HEK293 (cell line): ENCODE data around the gene TTLL9.

Experiments used
- CTCF ChIA-PET: fragments of 350-600 bp; formaldehyde crosslinking; extraction: SDS; loops from one replicate; lab custom pipeline; 2021; ENCODE audit warnings: antibody characterized with exemption; lab: Yijun Ruan, JAX
- POLR2A ChIA-PET: fragments of 300-600 bp; formaldehyde crosslinking; extraction: SDS; loops from one replicate; lab custom pipeline; 2020; ENCODE audit warnings: antibody characterized with exemption, inconsistent platforms; lab: Yijun Ruan, JAX
- H3K27ac ChIP-seq: fragments of 200-500 bp; sonication (Bioruptor generic); 2 replicates; pipeline ENCODE4 v1.5.1; 2014; ENCODE audit warnings: low read depth, low read length, control low read depth, inconsistent platforms; ENCODE audit errors: extremely low read depth
- H3K36me3 ChIP-seq, 2 experiments: fragments of 200-500 bp in 1 of 2; sonication (Bioruptor generic) in 1 of 2; 1 replicate in 1 of 2; 2 replicates in 1 of 2; pipeline ENCODE4 v1.5.1; 2014 to 2017; ENCODE audit warnings: inconsistent platforms in 2 of 2, low read length in 2 of 2; ENCODE audit not compliant: control insufficient read depth in 2 of 2, insufficient read depth in 1 of 2
- H3K4me1 ChIP-seq: fragments of 200-500 bp; sonication (Bioruptor generic); 2 replicates; pipeline ENCODE4 v1.5.1; 2014; ENCODE audit warnings: mild to moderate bottlenecking, low read length, inconsistent platforms; ENCODE audit not compliant: control insufficient read depth, insufficient read depth
- H3K4me3 ChIP-seq: 2 replicates; pipeline ENCODE4 v1.5.1; 2011; ENCODE audit warnings: low read depth, mild to moderate bottlenecking, control low read depth, low read length, moderate library complexity
- H3K9me3 ChIP-seq: fragments of 200-500 bp; sonication (Bioruptor generic); 2 replicates; pipeline ENCODE4 v1.5.1; 2014; ENCODE audit warnings: low read depth, low read length, inconsistent platforms; ENCODE audit not compliant: control insufficient read depth, insufficient read depth
- GLI2 ChIP-seq: fragments of 450-650 bp; formaldehyde crosslinking; IDR thresholded peaks from 2 replicates; pipeline ENCODE4; 2017; ENCODE audit warnings: missing biosample characterization, missing genetic modification characterization, low read depth, borderline replicate concordance
- KLF7 ChIP-seq: fragments of 450-650 bp; formaldehyde crosslinking; IDR thresholded peaks from 2 replicates; pipeline ENCODE4 v1.5.1; 2016; ENCODE audit warnings: missing biosample characterization, missing genetic modification characterization, borderline replicate concordance
- PBX3 ChIP-seq: sonication (generic); formaldehyde crosslinking; IDR thresholded peaks from 2 replicates; pipeline ENCODE4 v1.8.1; 2022; ENCODE audit warnings: mild to moderate bottlenecking, moderate library complexity, missing genetic modification reagents
- REST ChIP-seq: fragments of 450-650 bp; formaldehyde crosslinking; IDR thresholded peaks from 2 replicates; pipeline ENCODE4 v1.5.1; 2016; ENCODE audit warnings: missing biosample characterization, missing genetic modification characterization
- SP3 ChIP-seq: fragments of 450-650 bp; formaldehyde crosslinking; IDR thresholded peaks from 2 replicates; pipeline ENCODE4 v1.5.1; 2016; ENCODE audit warnings: missing biosample characterization, missing genetic modification characterization
- TCF7L2 ChIP-seq: IDR thresholded peaks from 2 replicates; pipeline ENCODE4 v1.6.1; 2011; ENCODE audit warnings: low read depth, mild to moderate bottlenecking, inconsistent platforms, low read length, moderate library complexity, borderline replicate concordance
- ZBTB1 ChIP-seq: fragments of 450-650 bp; formaldehyde crosslinking; IDR thresholded peaks from 2 replicates; pipeline ENCODE4 v1.5.1; 2016; ENCODE audit warnings: missing biosample characterization, missing genetic modification characterization
- ZBTB17 ChIP-seq: fragments of 450-650 bp; formaldehyde crosslinking; IDR thresholded peaks from 2 replicates; pipeline ENCODE4 v1.5.1; 2016; ENCODE audit warnings: missing biosample characterization, missing genetic modification characterization
- ZIC2 ChIP-seq: fragments of 450-650 bp; formaldehyde crosslinking; IDR thresholded peaks from 2 replicates; pipeline ENCODE4 v1.5.1; 2016; ENCODE audit warnings: missing biosample characterization, missing genetic modification characterization
- ZNF18 ChIP-seq: fragments of 450-650 bp; formaldehyde crosslinking; IDR thresholded peaks from 2 replicates; pipeline ENCODE4 v1.5.1; 2016; ENCODE audit warnings: missing biosample characterization, missing genetic modification characterization
- ZNF19 ChIP-seq: fragments of 450-650 bp; formaldehyde crosslinking; IDR thresholded peaks from 2 replicates; pipeline ENCODE4; 2016; ENCODE audit warnings: missing biosample characterization, missing genetic modification characterization, low read depth
- ZNF280C ChIP-seq: fragments of 450-650 bp; formaldehyde crosslinking; IDR thresholded peaks from 2 replicates; pipeline ENCODE4 v1.5.1; 2016; ENCODE audit warnings: missing biosample characterization, missing genetic modification characterization
- ZNF280D ChIP-seq: fragments of 450-650 bp; formaldehyde crosslinking; IDR thresholded peaks from 2 replicates; pipeline ENCODE4 v1.5.1; 2016; ENCODE audit warnings: missing biosample characterization, missing genetic modification characterization
- ZNF335 ChIP-seq: fragments of 450-650 bp; formaldehyde crosslinking; conservative IDR thresholded peaks from 2 replicates; pipeline ENCODE4 v1.5.1; 2016; ENCODE audit warnings: missing biosample characterization, missing genetic modification characterization
- ZNF37A ChIP-seq: fragments of 450-650 bp; IDR thresholded peaks from 2 replicates; pipeline ENCODE4 v1.5.1; 2018; ENCODE audit warnings: missing biosample characterization, missing genetic modification characterization
- ZNF423 ChIP-seq: fragments of 450-650 bp; formaldehyde crosslinking; IDR thresholded peaks from 2 replicates; pipeline ENCODE4 v1.5.1; 2016; ENCODE audit warnings: missing biosample characterization, missing genetic modification characterization
- ZNF561 ChIP-seq: fragments of 450-650 bp; IDR thresholded peaks from 2 replicates; pipeline ENCODE4 v1.5.1; 2018; ENCODE audit warnings: missing biosample characterization, missing genetic modification characterization, borderline replicate concordance
- ZNF571 ChIP-seq: fragments of 450-650 bp; formaldehyde crosslinking; IDR thresholded peaks from 2 replicates; pipeline ENCODE4 v1.5.0; 2017; ENCODE audit warnings: missing biosample characterization, missing genetic modification characterization
- ZNF623 ChIP-seq: fragments of 450-650 bp; formaldehyde crosslinking; IDR thresholded peaks from 2 replicates; pipeline ENCODE4 v1.5.1; 2016; ENCODE audit warnings: missing biosample characterization, missing genetic modification characterization
- ZNF660 ChIP-seq: fragments of 450-650 bp; IDR thresholded peaks from 2 replicates; pipeline ENCODE4 v1.5.1; 2018; ENCODE audit warnings: missing biosample characterization, mild to moderate bottlenecking, missing genetic modification characterization
- ZNF664 ChIP-seq: fragments of 450-650 bp; formaldehyde crosslinking; IDR thresholded peaks from 2 replicates; pipeline ENCODE4 v1.5.1; 2016; ENCODE audit warnings: missing biosample characterization, missing genetic modification characterization
- ZNF670 ChIP-seq: fragments of 450-650 bp; formaldehyde crosslinking; IDR thresholded peaks from 2 replicates; pipeline ENCODE4 v1.5.1; 2016; ENCODE audit warnings: missing biosample characterization, missing genetic modification characterization, low read depth

TTLL9 gene

GRCh38 chr20:31981784-31982183, 111.3 kb downstream of the TTLL9 start:
- ChIA-PET CTCF (no interaction called here), POLR2A (no interaction called here)
- no peaks in the 10 kb centered on the region for H3K9me3 ChIP-seq
- H3K36me3 ChIP-seq, result no peaks in the 10 kb centered on the region
- H3K27ac ChIP-seq, result no peak overlapping the region
- no peak overlapping the region for H3K4me3 ChIP-seq
- H3K4me1 ChIP-seq, result no peaks in the 10 kb centered on the region
- TF ChIP-seq PBX3 (CRISPR knock-in tag) (no peak), KLF7 (no peak), ZNF19 (tag by site-specific recombination) (no peak), ZNF280C (no peak), GLI2 (tag by site-specific recombination) (no peak), ZNF335 (tag by site-specific recombination) (no peak), ZNF571 (tag by site-specific recombination) (no peak), REST (tag by site-specific recombination) (peak; percentile 69; the same call in 1 of the 2 replicates), ZNF664 (tag by site-specific recombination) (no peak)

- no peak for TF ChIP-seq ZNF37A (tag by site-specific recombination)
- TF ChIP-seq ZNF561 (tag by site-specific recombination), result no peak
- no peak for TF ChIP-seq ZNF423 (tag by site-specific recombination)
- peak; percentile 68 for TF ChIP-seq ZIC2 (tag by site-specific recombination)
- TF ChIP-seq ZNF280D (tag by site-specific recombination), result no peak
- no peak for TF ChIP-seq ZNF670 (tag by site-specific recombination)
- TF ChIP-seq ZBTB17, result 0 out of 2 replicates have a peak, but pooled peaks have one; percentile 45
- TF ChIP-seq ZBTB1 (tag by site-specific recombination), result no peak
- no peak for TF ChIP-seq SP3 (tag by site-specific recombination)
- no peak for TF ChIP-seq ZNF623 (tag by site-specific recombination)
- TF ChIP-seq TCF7L2, result no peak
- no peak for TF ChIP-seq ZNF18 (tag by site-specific recombination)
- no peak for TF ChIP-seq ZNF660 (tag by site-specific recombination)
- H3K36me3 ChIP-seq, result no peaks in the 10 kb centered on the region
- H3K4me3 ChIP-seq, result no peak overlapping the region
- H3K9me3 ChIP-seq, result no peaks in the 10 kb centered on the region
- no peak overlapping the region for H3K27ac ChIP-seq
- ChIA-PET POLR2A (no interaction called here), CTCF (no interaction called here)
- no peaks in the 10 kb centered on the region for H3K4me1 ChIP-seq
Observed at GRCh38 chr20:31984981-31985471, 114.6 kb downstream of the TTLL9 start.
